PC-3 (cell line): ENCODE results near the gene CLTCL1.

Experiments
- CTCF ChIP-seq: fragments of 300-600 bp; sonication (generic); conservative IDR thresholded peaks from 2 replicates; pipeline ENCODE4 v1.5.1; 2017; ENCODE audit warnings: antibody characterized with exemption, low read depth, mild to moderate bottlenecking, low read length
- EZH2phosphoT487 ChIP-seq: fragments of 300-600 bp; sonication (generic); IDR thresholded peaks from 2 replicates; pipeline ENCODE4 v1.6.1; 2018; ENCODE audit warnings: mild to moderate bottlenecking, antibody characterized with exemption, low read length, borderline replicate concordance

GRCh38 chr22:19130959-19131684, 160.4 kb downstream of the CLTCL1 start, which contains the start of gene TSSK2:
- TF ChIP-seq CTCF (no peak), EZH2phosphoT487 (no peak)
